Endothelial cell (in vitro differentiated cells): ENCODE measurements around the gene PHEX. TPM values are rescaled to one million over a fixed set of nuclear protein-coding genes. Genes with fewer than 3 reads are reported as not detected.

Experiments
- DNase-seq: peaks from one replicate; pipeline ENCODE4 v3.0.0; 2021; ENCODE audit warnings: low spot score
- H3K27ac Mint-ChIP-seq: one replicate; pipeline ENCODE4 v1.8.0; 2021; ENCODE audit warnings: mixed read lengths, inconsistent platforms; ENCODE audit not compliant: unreplicated experiment
- H3K27me3 Mint-ChIP-seq: one replicate; pipeline ENCODE4 v1.8.0; 2021; ENCODE audit warnings: mild to moderate bottlenecking, moderate library complexity, mixed read lengths, inconsistent platforms; ENCODE audit not compliant: unreplicated experiment
- H3K36me3 Mint-ChIP-seq: one replicate; pipeline ENCODE4 v1.8.0; 2021; ENCODE audit warnings: mild to moderate bottlenecking, low read depth, mixed read lengths, inconsistent platforms; ENCODE audit not compliant: unreplicated experiment
- H3K4me1 Mint-ChIP-seq: one replicate; pipeline ENCODE4 v1.8.0; 2021; ENCODE audit warnings: mild to moderate bottlenecking, mixed read lengths, inconsistent platforms; ENCODE audit not compliant: unreplicated experiment
- H3K4me3 Mint-ChIP-seq: one replicate; pipeline ENCODE4 v1.8.0; 2021; ENCODE audit warnings: mild to moderate bottlenecking, mixed read lengths, inconsistent platforms; ENCODE audit not compliant: unreplicated experiment
- H3K9me3 Mint-ChIP-seq: one replicate; pipeline ENCODE4 v1.8.0; 2021; ENCODE audit warnings: mixed read lengths, inconsistent platforms; ENCODE audit not compliant: unreplicated experiment
- CTCF ChIP-seq: fragments of 200-600 bp; sonication (generic); IDR thresholded peaks from one replicate; pipeline ENCODE4 v1.5.0; 2021; ENCODE audit warnings: antibody characterized with exemption; ENCODE audit not compliant: unreplicated experiment
- total RNA-seq: library from RNA; stranded (reverse); fragmentation: NEBNext Ultra II Directional; extraction: Animal tissue kit (Norgen Biotek cat#: 25700); gene quantifications from one replicate; pipeline ENCODE4 v1.2.1, GENCODE V29; 2021; ENCODE audit not compliant: unreplicated experiment

PHEX gene
- total RNA-seq, 1 donor from 2014 or later: 0.46 TPM

- Mint-ChIP-seq H3K9me3 (no peaks in the 10 kb centered on the region), H3K4me3 (no peak overlapping the region), H3K36me3 (no peaks in the 10 kb centered on the region), H3K4me1 (no peaks in the 10 kb centered on the region), H3K27ac (no peak overlapping the region), H3K27me3 (no peaks in the 10 kb centered on the region)
- DNase-seq: no peak
- TF ChIP-seq CTCF: no peak
Observed at GRCh38 chrX:22159071-22159470, 126.9 kb downstream of the PHEX start.

DNA sequence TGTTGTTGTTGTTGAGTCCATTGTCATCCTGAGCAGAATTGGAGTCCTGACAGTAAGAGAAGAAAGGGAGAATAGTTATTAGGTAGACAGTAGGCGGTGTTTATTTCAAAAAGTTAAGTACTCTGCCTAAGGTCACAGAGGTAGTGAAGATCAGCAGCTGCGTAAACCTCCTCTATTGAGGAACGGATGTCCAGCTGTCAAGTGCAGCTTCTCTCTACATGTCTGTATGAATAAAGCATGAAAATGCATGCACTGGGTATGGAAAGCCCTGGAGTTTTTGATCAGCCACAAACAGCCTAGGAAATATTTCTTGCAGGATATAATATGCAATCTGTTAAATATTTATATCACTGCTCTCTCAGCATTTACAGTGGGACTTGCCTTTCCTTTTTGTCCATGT lies 131.2 kb downstream of the PHEX start:
- TF ChIP-seq CTCF: no peak
- H3K36me3 Mint-ChIP-seq: no peaks in the 10 kb centered on the region

GRCh38 chrX:22164770-22165388 lies 132.8 kb downstream of the PHEX start:
- no peak for TF ChIP-seq CTCF
- Mint-ChIP-seq H3K4me3 (no peak overlapping the region), H3K27me3 (no peaks in the 10 kb centered on the region), H3K9me3 (no peaks in the 10 kb centered on the region), H3K4me1 (no peaks in the 10 kb centered on the region), H3K27ac (no peak overlapping the region), H3K36me3 (no peaks in the 10 kb centered on the region)
- DNase-seq: no peak

More for the DNA sequence above, 131.2 kb downstream of the PHEX start:
- no peaks in the 10 kb centered on the region for H3K27me3 Mint-ChIP-seq
- no peak overlapping the region for H3K27ac Mint-ChIP-seq
- DNase-seq: no peak
- no peak overlapping the region for H3K4me3 Mint-ChIP-seq
- H3K4me1 Mint-ChIP-seq: no peaks in the 10 kb centered on the region
- no peaks in the 10 kb centered on the region for H3K9me3 Mint-ChIP-seq

- Mint-ChIP-seq H3K4me3 (no peak overlapping the region), H3K36me3 (no peaks in the 10 kb centered on the region), H3K4me1 (no peaks in the 10 kb centered on the region), H3K9me3 (no peaks in the 10 kb centered on the region), H3K27me3 (no peaks in the 10 kb centered on the region), H3K27ac (no peak overlapping the region)
- no peak for TF ChIP-seq CTCF
- DNase-seq: no peak
Observed at GRCh38 chrX:22165732-22166457, 133.8 kb downstream of the PHEX start.
